ENCODE data around the gene C1orf53.

Gene C1orf53

DNA sequence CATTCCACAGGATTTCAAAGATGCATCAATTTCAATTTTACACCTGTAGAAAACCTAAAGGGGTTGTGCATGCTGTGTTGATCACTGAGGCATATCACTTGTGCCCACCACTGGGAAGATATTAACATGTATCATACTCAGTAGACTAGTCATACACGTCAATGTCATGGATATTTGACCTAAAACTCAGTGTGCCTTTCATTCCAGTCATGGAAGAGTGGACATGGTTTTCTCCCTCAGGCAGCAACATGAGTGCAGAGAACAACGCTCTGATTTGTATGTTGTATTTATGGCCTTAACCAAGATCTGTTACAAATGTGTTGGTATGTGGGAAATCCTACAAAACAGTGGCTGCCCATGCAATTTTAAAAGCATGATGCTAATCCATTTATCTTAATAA lies 6.1 kb upstream of the C1orf53 start:
- TF ChIP-seq TSHZ2 (CRISPR knock-in tag; IDR thresholded peaks at IDR 0.05) (no peak), TOX (CRISPR knock-in tag; IDR thresholded peaks at IDR 0.05; ENCODE audit: borderline replicate concordance) (no peak), ARNTL (CRISPR knock-in tag; IDR thresholded peaks at IDR 0.05; ENCODE audit: borderline replicate concordance, low read depth) (no peak)
- ATAC-seq, result no peak

DNA sequence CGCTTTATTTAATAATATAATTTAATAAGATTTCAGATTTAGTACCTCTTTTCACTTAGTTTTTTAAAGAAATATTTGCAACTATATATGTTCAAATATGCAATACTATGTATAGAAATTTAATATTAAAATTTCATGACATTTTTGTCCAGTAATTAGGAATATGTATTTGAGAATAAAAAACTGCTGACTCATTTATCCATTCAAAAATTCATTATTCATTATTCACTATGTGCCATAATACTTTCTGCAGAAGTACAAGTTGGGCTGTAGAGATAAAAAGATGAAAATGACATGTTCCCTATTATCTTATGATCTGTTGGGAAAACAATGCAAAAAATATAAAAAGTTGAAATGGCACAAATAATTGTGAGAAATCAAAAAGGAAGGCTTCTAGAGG lies 3.4 kb upstream of the C1orf53 start:
- no peak for ATAC-seq
- TF ChIP-seq GLIS3 (CRISPR knock-in tag; IDR thresholded peaks at IDR 0.05) (no peak), ESRRG (CRISPR knock-in tag; IDR thresholded peaks at IDR 0.05) (no peak), ZFP30 (CRISPR knock-in tag; IDR thresholded peaks at IDR 0.05) (no peak), BACH2 (CRISPR knock-in tag; IDR thresholded peaks at IDR 0.05; ENCODE audit: borderline replicate concordance) (no peak), TSHZ2 (CRISPR knock-in tag; IDR thresholded peaks at IDR 0.05) (no peak), RARB (CRISPR knock-in tag; IDR thresholded peaks at IDR 0.05) (no peak), ZNF8 (CRISPR knock-in tag; IDR thresholded peaks at IDR 0.05) (no peak), TOX (CRISPR knock-in tag; IDR thresholded peaks at IDR 0.05; ENCODE audit: borderline replicate concordance) (no peak), TCF4 (CRISPR knock-in tag; IDR thresholded peaks at IDR 0.05; ENCODE audit: borderline replicate concordance) (no peak), CSRNP3 (CRISPR knock-in tag; IDR thresholded peaks at IDR 0.05) (no peak)

DNA sequence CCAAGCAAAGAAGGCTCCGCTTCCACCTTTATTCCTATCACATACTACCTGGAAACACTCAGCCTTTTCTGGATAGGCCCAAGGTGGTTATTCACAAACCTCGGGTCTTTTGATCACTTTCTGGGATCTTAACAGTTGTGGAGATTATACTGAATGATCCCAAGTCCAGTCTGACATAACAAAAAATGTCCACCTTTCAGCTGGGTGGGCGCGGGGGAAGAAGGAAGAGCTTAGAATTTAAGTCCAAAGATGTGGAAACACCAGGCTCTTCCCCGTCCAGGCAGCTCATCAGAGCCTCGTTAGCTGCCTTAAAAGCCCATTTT lies 338 bp upstream of the C1orf53 start:
- ATAC-seq, result peak; percentile 2; the same call in 2 of the 3 replicates
- no peak for TF ChIP-seq CSRNP3 (CRISPR knock-in tag; IDR thresholded peaks at IDR 0.05)
- no peak for TF ChIP-seq TSHZ2 (CRISPR knock-in tag; IDR thresholded peaks at IDR 0.05)
- peak; percentile 32; the same call in 1 of the 2 replicates for TF ChIP-seq RARB (CRISPR knock-in tag; IDR thresholded peaks at IDR 0.05)
- no peak for TF ChIP-seq CSDC2 (CRISPR knock-in tag; IDR thresholded peaks at IDR 0.05)
- TF ChIP-seq ARNTL (CRISPR knock-in tag; IDR thresholded peaks at IDR 0.05; ENCODE audit: borderline replicate concordance, low read depth), result no peak

DNA sequence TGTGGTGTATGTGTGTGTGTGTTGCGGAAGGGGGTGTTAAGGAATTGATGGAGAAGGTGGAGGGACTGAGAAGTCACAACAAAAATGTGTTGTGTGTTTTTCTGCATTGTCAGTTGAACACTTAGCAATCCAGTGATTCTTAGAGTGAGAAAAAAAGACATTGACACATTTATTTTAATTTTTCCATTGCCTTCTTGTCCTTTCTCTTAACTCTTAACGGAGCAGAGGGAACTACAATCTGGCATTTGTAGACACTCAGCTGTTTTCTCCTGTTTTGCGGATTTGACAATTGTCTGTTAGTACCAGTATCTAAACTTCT lies 725 bp downstream of the C1orf53 start:
- ATAC-seq, result peak; percentile 42
- TF ChIP-seq BACH2 (CRISPR knock-in tag; IDR thresholded peaks at IDR 0.05; ENCODE audit: borderline replicate concordance) (no peak), ZNF8 (CRISPR knock-in tag; IDR thresholded peaks at IDR 0.05) (no peak), ZFP3 (CRISPR knock-in tag; IDR thresholded peaks at IDR 0.05) (no peak), TSHZ2 (CRISPR knock-in tag; IDR thresholded peaks at IDR 0.05) (no peak), OSR1 (CRISPR knock-in tag; IDR thresholded peaks at IDR 0.05) (no peak), ESRRG (CRISPR knock-in tag; IDR thresholded peaks at IDR 0.05) (no peak), ZC3H10 (CRISPR knock-in tag; IDR thresholded peaks at IDR 0.05) (no peak), RARB (CRISPR knock-in tag; IDR thresholded peaks at IDR 0.05) (no peak), ARNTL (CRISPR knock-in tag; IDR thresholded peaks at IDR 0.05; ENCODE audit: borderline replicate concordance, low read depth) (no peak)
- TF ChIP-seq, protein P1, sequence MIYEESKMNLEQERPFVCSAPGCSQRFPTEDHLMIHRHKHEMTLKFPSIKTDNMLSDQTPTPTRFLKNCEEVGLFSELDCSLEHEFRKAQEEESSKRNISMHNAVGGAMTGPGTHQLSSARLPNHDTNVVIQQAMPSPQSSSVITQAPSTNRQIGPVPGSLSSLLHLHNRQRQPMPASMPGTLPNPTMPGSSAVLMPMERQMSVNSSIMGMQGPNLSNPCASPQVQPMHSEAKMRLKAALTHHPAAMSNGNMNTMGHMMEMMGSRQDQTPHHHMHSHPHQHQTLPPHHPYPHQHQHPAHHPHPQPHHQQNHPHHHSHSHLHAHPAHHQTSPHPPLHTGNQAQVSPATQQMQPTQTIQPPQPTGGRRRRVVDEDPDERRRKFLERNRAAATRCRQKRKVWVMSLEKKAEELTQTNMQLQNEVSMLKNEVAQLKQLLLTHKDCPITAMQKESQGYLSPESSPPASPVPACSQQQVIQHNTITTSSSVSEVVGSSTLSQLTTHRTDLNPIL (CRISPR knock-in tag; IDR thresholded peaks at IDR 0.05; ENCODE audit: low read depth), result no peak

All from SK-N-SH treated with all-trans-retinoic acid at 6 μM for 48 hours (cell line).